Psoas muscle (tissue), 8 donors: ENCODE measurements around the gene ZNF385D. TPM values are rescaled to one million over a fixed set of nuclear protein-coding genes. Genes with fewer than 3 reads are reported as not detected.

ENCODE experiments used
- ATAC-seq, 4 donors: fragments of 200-7000 bp; cut with Tn5 transposase; one replicate each; pipeline ENCODE4 v1.9.1; 2020; ENCODE audit warnings: moderate library complexity in 3 of 4, mild to moderate bottlenecking in 2 of 4
- DNase-seq, 2 donors: peaks; one replicate each; pipeline ENCODE4 v3.0.0-alpha.2; 2020
- H3K27ac ChIP-seq: fragments of 200-600 bp; one replicate; pipeline ENCODE4 v1.8.0; 2022
- H3K27me3 ChIP-seq, 3 donors: fragments of 200-600 bp in 1 of 3; one replicate each; pipeline versions ENCODE4 v1.6.1 to v1.8.0; 2013 to 2022; ENCODE audit warnings: low read length in 2 of 3, mild to moderate bottlenecking in 2 of 3, moderate library complexity in 1 of 3; ENCODE audit not compliant: insufficient read depth in 3 of 3
- H3K36me3 ChIP-seq, 2 donors: fragments of 200-600 bp in 1 of 2; one replicate each; pipeline versions ENCODE4 v1.6.1 to v1.8.0; 2013 to 2022; ENCODE audit warnings: low read depth in 1 of 2, mild to moderate bottlenecking in 1 of 2, moderate library complexity in 1 of 2; ENCODE audit not compliant: insufficient read depth in 1 of 2
- H3K4me1 ChIP-seq: fragments of 200-600 bp; one replicate; pipeline ENCODE4 v1.8.0; 2022
- H3K4me3 ChIP-seq: fragments of 200-600 bp; one replicate; pipeline ENCODE4 v1.8.0; 2022; ENCODE audit warnings: mild to moderate bottlenecking
- H3K9me3 ChIP-seq: fragments of 200-600 bp; one replicate; pipeline ENCODE4 v1.8.0; 2022
- WGBS, 3 donors: extraction: QIAGEN DNeasy Blood & Tissue Kit; methylation state at CpG; one replicate each; pipeline versions ENCODE4 v1.1.6 to v1.1.7; 2013; 5-methylcytosine and 5-hydroxymethylcytosine counted together
- intact Hi-C, 2 donors: fragments of 100-400 bp; cut with DNase I; formaldehyde crosslinking; loops; one replicate each; pipeline versions ENCODE4 v1.11.0 to v1.14.2; 2022
- polyA plus RNA-seq, 3 donors: library from polyadenylated mRNA; stranded (reverse); fragments of 200-250 nt; gene quantifications; one replicate each; pipeline ENCODE4 v1.2.3, GENCODE V29; 2013
- total RNA-seq, 4 donors: library from RNA; stranded (reverse); fragmentation: NEBNext Ultra II Directional in 2 of 4; extraction: Animal tissue kit (Norgen Biotek cat#: 25700) in 2 of 4; gene quantifications; one replicate each; pipeline versions ENCODE4 v1.2.1 to v1.2.4, GENCODE V29; 2021 to 2023
- TF ChIP-seq, protein P1 (sequence below): fragments of 200-600 bp; IDR thresholded peaks from one replicate; pipeline ENCODE4 v1.8.0; 2022; ENCODE audit warnings: antibody characterized with exemption
- donor health status: healthy with polysubstance abuse.
- donor health status: DM: no; HTN: no; CAD: no; lungs with moderate emphysema.
- donor health status: Bipolar disorder and iron deficiency.
- donor health status: healthy.
- donor health status: DM: yes; HTN: yes; CAD: no.
- donor health status: DM: no; HTN: no; CAD: no.
- donor health status: DM: no; HTN: no; CAD: no.
- donor health status: DM: yes; HTN: yes; CAD: no.

The ZNF385D gene
- total and polyA plus RNA-seq, 7 donors: 0.55 to 8.7 (median 3.7) TPM

DNA sequence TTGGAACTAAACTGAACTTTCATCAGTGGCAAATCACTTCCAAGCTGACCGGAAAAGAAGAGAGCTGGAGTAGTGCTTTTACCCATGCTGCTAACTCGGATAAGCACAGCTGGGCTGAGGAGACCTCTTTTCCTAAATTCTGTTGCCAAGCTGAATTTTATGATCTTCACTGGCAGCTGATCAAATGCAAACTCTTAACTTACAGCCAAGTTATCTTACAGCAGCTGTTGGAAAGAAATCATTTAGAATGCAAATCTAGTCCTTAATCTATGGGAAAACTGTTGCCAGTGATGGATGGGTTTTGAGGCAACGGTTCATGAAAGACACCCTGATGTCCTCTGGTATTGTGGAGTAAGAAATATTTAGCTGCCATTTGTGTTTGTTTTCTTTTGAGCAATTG, 216.5 kb downstream of the ZNF385D start:
- Histone ChIP-seq H3K9me3 (no peaks in the 10 kb centered on the region), H3K27ac (no peak overlapping the region), H3K27me3 (no peaks in the 10 kb centered on the region), H3K4me3 (no peak overlapping the region), H3K4me1 (no peaks in the 10 kb centered on the region), H3K36me3 (peaks cover 0 to 2% of the 10 kb centered on the region in 2 donors)
- DNase-seq (no peak), ATAC-seq (no peak)
- intact Hi-C loops: no loop called here
- 25 to 42% (median 26%) methylated on average over 3 of the region's 3 CpGs for WGBS, 3 donors
- TF ChIP-seq, protein P1, sequence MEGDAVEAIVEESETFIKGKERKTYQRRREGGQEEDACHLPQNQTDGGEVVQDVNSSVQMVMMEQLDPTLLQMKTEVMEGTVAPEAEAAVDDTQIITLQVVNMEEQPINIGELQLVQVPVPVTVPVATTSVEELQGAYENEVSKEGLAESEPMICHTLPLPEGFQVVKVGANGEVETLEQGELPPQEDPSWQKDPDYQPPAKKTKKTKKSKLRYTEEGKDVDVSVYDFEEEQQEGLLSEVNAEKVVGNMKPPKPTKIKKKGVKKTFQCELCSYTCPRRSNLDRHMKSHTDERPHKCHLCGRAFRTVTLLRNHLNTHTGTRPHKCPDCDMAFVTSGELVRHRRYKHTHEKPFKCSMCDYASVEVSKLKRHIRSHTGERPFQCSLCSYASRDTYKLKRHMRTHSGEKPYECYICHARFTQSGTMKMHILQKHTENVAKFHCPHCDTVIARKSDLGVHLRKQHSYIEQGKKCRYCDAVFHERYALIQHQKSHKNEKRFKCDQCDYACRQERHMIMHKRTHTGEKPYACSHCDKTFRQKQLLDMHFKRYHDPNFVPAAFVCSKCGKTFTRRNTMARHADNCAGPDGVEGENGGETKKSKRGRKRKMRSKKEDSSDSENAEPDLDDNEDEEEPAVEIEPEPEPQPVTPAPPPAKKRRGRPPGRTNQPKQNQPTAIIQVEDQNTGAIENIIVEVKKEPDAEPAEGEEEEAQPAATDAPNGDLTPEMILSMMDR: no peak

DNA sequence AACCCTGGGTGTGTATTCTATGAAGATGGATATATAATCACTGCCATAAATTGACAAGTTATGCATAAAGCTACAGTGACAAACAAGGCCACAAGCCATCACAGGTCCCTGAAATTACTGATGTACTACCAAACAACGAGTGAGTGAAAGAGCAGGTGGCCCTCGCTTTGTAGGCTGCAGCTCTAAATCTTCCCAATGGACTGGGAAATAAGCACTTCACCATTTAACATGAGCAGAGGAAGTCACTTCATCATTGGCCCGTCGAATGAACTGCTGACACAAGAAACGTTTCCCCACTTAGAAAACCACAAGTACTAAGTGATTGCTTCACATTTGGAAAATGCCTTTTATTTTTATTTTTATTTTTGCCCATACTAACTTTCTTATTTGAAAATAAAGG, 218.0 kb downstream of the ZNF385D start:
- peaks cover 0 to 2% of the 10 kb centered on the region in 2 donors for H3K36me3 ChIP-seq
- ATAC-seq: no peak
- H3K27ac ChIP-seq: no peak overlapping the region
- H3K4me3 ChIP-seq: no peak overlapping the region
- TF ChIP-seq, protein P1: no peak
- H3K27me3 ChIP-seq: no peaks in the 10 kb centered on the region
- no peak for DNase-seq
- WGBS, 3 donors: 37 to 54% (median 38%) methylated on average over 5 of the region's 5 CpGs
- intact Hi-C loops: no loop called here
- no peaks in the 10 kb centered on the region for H3K4me1 ChIP-seq
- no peaks in the 10 kb centered on the region for H3K9me3 ChIP-seq

DNA sequence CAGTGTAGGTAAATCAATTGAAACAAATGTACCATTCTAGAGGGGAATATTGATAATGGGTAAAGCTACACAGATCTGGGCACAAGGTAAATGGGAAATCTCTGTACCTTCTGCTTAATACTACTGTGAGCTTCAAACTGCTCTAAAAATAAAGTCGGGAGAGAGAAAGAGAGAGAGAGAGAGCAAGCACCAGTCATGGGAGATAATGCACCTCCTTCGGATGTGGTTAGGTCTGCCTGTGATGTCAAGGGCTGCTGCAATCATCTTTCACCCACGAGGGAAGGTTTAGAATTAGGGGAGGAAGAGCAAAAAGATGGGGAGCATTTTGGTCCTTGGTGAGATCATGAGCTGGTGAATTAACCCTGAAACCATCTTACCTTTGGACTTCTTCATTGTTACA, 219.1 kb downstream of the ZNF385D start:
- Histone ChIP-seq H3K27me3 (no peaks in the 10 kb centered on the region), H3K4me1 (no peaks in the 10 kb centered on the region), H3K4me3 (no peak overlapping the region), H3K36me3 (peaks cover 0 to 2% of the 10 kb centered on the region in 2 donors), H3K27ac (no peak overlapping the region), H3K9me3 (no peaks in the 10 kb centered on the region)
- TF ChIP-seq, protein P1: no peak
- no peak for DNase-seq
- ATAC-seq: no peak
- intact Hi-C loops: no loop called here
- 71 to 90% (median 76%) methylated on average over 3 of the region's 3 CpGs for WGBS, 3 donors

DNA sequence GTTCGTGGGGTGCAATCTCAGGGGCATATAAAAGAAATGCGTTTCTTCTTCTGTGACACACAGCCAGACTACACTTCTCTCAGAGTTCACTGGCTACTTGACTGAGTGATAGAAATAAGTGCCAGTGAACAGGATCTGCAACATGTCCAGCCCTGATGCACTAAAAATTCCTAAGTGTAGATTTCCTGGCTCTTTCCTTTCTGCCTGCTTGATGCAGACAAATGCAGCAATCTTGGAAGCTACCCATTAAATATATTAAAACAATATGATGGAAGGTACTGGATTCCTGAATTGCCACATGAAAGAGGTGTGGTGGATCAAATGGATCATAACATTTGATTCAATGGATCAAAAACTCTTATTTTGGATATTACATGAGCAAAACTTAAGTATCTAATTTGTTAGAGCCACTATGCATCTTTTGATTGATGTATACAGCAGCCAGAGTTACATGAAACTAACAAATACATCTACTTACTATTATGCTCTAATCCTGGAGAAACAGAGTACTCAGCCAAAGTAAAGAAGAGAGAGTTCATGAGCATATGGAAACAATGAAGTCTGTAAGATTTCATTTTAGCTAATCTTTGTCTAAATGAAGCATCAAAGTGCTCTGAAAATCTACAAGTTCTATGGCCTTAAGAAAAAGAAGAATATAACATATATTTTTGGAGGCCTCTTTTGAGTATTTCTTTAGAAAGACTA, 222.6 kb downstream of the ZNF385D start:
- WGBS, 3 donors: 57 to 73% (median 66%) methylated on average over 2 of the region's 2 CpGs
- intact Hi-C loops: no loop called here
- no peak overlapping the region for H3K27ac ChIP-seq
- no peaks in the 10 kb centered on the region for H3K36me3 ChIP-seq
- DNase-seq (no peak), ATAC-seq (no peak)
- no peak overlapping the region for H3K4me3 ChIP-seq
- H3K27me3 ChIP-seq: no peaks in the 10 kb centered on the region
- H3K9me3 ChIP-seq: no peaks in the 10 kb centered on the region
- TF ChIP-seq, protein P1: no peak
- no peaks in the 10 kb centered on the region for H3K4me1 ChIP-seq

DNA sequence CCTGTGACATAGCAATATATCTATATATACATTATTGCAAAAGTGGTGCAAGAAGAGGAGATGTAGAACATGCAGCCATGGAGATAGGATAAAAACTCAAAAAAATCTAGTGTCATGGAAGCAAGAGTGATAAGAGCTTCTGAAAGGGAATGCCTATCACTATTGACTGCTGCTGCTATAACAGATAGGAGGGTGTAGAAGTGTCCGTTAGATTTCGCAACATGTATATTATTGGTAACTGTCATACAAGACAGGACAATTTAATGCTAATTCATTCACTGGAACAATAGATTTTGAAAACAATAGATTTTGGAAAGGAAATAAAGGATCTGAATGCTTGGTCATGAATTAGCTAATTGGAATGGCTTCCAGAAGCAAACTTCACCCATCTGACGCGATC, 224.5 kb downstream of the ZNF385D start:
- ATAC-seq: no peak
- DNase-seq: no peak
- intact Hi-C loops: no loop called here
- TF ChIP-seq, protein P1: no peak
- Histone ChIP-seq H3K4me1 (no peaks in the 10 kb centered on the region), H3K27ac (no peak overlapping the region), H3K27me3 (no peaks in the 10 kb centered on the region), H3K9me3 (no peaks in the 10 kb centered on the region), H3K4me3 (no peak overlapping the region), H3K36me3 (no peaks in the 10 kb centered on the region)
- WGBS, 3 donors: 87 to 89% (median 89%) methylated on average over 4 of the region's 4 CpGs
